Activated CD4-positive, CD25-positive, alpha-beta regulatory T cell (primary cell): ENCODE measurements around the gene ANKRD16.
A peak's percentile ranks its signal among the peaks of the same experiment; 100 is the strongest.
"Not testable (repeated sequence)": the region's sequence is repeated elsewhere in the genome, so short reads cannot be mapped to it uniquely, and the experiment has no call there.

ENCODE experiments used
- DNase-seq, 4 experiments: peaks; one replicate each; lab custom pipeline; 2025; lab: John Stamatoyannopoulos, UW

ANKRD16 gene

DNA sequence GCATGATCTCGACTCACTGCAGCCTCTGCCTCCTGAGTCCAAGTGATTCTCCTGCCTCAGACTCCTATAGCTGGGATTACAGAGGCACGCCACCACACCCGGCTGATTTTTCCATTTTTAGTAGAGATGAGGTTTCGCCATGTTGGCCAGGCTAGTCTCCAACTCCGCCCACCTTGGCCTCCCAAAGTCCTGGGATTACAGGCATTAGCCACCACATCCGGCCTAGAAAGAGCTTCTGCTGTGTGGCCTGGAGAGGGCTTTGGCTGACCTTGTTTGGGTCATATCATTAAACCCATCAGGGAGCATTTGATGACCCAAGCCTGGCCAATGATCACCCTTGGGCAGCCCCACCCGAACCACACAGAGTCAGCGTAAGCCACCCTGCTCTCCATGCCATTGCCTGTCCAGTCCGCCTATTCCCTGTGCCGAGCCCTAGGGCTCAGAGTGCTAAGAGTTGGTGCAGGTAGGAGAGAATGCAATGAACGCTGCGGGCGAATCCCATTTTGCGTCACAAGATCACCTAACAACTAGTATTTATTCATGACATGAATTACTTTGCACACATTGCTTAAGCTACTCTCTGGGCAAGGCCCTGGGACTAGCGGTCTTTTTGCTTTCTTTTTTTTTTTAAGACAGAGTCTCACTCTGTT lies 54.1 kb downstream of the ANKRD16 start:
- no peak for DNase-seq

DNA sequence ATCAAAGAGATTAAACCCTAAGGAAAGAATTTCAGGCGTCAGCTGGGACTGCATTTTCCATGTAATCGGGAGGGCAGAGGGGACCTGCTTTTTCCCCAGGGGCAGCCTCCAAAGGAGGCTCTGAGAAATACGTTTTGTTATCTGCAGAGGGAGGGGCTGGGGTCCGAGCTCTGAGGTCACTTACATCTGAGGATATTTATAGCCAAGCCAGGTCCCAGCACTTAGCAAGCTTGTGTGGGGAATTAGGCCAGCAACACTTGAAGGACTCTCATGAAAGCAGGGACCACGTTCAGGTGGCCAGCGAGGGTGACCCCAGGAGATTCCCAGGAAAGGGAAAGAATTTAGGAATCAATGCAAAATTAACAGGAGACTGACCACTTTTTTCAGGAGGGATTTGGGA lies 55.9 kb downstream of the ANKRD16 start:
- DNase-seq = no peak

DNA sequence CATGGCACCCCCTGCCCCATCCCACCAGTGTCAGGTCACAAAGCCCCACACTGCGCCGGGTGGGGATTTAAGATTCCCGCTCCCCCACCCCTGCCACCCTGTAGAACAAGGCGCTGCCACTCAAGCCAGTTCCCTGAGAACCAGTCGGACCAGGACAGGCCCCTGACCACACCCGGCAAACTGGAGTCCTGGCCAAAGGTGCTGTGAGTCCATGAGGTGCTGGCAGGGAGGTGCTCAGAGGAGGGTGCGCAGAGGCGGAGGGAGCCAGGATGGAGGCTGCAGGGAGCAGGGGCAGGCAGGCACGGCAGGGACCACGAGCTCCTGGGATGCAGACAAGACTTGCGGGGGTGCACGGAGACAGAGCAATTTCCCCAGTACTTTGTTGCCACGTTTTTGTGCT lies 56.7 kb downstream of the ANKRD16 start:
- no peak for DNase-seq

- no peak for DNase-seq
These were observed 58.3 kb downstream of the ANKRD16 start for GRCh38 chr10:5831446-5831782.

- DNase-seq = no peak
These were observed 58.9 kb downstream of the ANKRD16 start for GRCh38 chr10:5830629-5831445.

DNA sequence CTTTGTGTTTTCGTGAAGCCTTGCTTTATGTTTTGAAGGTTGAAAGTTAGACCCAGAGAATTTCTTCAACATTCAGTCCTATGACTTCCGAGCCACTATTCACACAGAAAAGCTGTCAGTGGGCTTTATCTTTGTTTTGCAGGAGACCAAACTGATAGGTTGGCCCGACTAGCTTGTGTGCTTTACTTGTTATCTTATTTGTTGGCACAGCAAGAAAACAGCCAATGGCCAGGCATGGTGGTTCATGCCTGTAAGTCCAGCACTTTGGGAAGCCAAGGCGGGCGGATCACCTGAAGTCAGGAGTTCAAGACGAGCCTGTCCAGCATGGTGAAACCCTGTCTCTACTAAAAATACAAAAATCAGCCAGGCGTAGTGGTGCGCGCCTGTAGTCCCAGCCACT lies 60.4 kb downstream of the ANKRD16 start:
- no peak for DNase-seq

DNA sequence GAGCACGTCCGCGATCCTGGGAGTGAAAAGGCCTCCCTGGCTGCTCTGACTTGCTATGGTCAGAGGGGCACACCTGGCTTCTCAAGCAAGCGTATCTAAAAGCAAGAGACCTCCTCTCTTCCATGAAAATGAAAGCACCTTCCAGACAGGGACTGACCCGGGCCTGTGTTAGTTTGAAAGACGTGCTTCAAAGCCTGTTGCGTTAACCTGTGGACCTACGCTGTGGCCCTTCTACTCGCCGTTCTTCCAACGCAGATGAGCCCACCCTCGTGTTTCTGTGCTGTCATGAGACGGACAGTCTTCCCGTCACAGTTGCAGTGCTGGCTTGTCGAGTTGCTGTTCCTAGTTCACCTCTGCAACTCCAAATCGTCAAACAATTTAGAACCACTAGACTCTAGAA lies 61.0 kb downstream of the ANKRD16 start:
- DNase-seq = no peak

DNA sequence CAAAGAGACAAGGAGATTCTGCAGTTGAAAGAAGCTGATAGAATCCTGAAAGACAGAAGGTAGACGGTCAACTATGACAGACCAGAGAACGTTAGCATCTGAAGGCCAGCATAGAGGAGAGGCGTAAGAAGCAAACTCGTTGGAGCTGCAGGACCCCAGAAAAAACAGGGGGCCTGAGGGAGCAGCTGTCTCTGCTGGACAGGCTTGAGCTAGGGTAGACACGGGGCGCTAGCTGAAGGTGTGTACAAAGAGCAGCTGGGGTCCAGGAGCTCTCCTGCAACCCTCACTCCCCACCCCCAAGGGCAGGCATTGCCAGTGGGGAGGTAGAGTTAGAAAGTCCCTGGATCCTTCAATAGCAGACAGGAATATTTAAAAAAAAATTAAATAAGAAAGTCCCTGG lies 61.9 kb downstream of the ANKRD16 start:
- DNase-seq = no peak

- not testable (repeated sequence) for DNase-seq
These were observed 63.2 kb downstream of the ANKRD16 start for GRCh38 chr10:5826511-5826910.

DNA sequence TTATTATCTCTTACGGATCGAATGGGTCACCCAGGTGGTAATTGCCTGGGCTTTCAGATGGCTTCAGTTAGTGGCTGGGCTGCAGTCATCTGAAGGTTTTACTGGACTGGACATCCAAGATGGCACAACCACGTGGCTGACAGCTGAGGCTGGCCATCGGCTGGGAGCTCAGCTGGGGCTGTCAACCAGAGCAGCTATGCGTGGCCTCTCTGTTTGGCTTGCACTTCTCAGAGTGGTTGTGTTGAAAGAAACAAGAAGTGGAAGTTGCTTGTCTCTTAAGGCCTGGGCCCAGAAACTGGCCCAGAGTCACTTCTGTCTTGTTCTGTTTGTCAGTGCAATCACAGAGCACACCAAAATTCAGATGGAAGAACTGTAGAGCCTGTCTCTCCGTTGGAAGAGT lies 70.8 kb downstream of the ANKRD16 start:
- DNase-seq = no peak

- no peak for DNase-seq
These were observed 71.7 kb downstream of the ANKRD16 start for GRCh38 chr10:5818048-5818331.

DNA sequence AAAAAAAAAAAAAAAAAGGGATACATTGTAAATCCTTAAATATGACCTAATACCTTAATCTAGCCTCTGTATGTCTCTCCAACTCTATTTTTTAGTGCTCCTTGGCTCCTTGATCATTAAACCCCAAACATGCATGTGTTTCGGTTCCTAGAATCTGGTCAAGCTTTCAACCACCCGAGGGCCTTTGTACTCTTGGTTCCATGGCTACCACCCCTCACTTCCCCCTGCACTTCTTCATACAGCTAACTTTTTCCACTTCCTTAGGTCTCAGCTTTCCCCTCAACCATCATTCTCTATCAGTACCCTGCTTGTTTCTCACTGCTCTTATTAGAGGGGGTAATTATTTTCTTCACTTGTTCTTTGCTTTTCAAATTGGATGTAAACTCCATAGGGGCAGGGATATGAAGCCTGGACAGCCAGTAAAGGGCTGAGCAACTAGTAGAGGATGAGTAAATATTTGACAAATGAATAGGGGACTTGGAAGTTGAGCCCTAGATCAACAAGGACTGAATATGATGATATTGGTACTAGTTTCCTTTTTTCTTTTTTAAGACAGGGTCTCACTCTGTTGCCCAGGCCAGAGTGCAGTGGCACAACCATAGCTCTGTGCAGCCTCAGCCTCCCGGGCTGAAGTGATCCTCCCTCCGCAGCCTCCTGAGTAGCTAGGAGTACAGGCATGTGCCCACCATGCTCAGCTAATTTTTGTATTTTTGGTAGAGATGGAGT lies 72.2 kb downstream of the ANKRD16 start:
- DNase-seq = no peak

DNA sequence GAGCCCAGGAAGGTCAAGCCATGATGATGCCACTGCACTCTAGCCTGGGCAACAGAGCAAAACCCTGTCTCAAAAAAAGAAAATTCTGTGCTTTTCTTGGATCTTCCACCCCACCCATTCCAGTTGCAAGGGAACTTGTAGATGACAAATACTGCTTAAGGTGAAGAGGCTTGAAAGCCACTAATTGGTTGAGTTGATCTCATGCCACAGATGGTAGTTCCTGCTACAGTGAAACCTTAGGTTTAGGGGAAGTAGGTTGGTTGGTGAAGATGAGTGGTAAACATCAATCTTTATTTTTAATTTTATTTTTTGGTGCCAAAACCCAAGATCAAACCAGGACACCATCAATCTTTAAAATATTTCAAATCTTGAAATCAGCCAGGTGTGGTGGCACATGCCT lies 73.5 kb downstream of the ANKRD16 start:
- DNase-seq = no peak

DNA sequence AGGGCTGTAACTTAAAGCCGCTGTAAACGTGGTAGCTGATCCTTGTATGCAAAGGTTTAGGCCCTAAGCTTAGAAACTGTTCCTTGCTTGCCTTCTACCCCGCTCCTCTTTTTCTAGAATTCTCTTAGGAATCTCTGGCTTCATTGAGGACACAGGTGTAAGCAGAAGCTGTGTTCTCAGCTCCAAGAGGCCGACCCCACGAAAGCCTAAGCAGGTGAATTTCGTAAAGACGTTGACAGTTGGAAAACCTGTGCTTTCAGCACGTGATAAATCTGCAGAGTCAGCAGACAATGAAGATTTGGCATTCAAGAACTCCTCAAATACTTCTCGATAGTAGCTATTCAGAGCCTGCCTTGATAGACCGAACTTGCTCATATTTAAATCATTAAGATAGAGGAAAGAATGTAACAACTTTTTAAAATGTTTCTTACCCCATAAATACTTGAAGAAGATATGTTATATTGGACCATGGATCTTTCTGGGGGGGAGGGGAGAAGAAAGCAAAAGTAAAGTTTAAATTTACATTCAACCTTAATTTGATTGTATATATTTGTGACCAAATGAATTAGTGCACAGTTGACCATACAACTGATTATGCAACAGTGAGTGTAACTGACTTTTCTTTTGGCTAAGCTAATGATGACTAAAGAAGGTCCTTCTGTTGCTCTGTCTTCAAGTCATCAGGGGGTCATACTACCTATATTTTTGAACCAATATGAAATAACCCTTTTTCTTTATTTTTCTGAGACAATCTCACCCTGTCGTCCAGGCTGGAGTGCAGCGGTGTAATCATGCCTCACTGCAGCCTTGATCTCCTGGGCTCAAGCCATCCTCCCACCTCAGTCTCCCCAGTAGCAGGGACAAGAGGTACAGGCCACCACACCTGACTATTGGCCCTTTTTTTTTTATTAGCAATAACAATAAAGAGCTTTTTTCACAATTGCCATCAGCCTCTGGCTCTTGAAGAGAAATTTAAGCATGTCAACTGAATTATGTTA lies 75.3 kb downstream of the ANKRD16 start:
- DNase-seq = no peak

DNA sequence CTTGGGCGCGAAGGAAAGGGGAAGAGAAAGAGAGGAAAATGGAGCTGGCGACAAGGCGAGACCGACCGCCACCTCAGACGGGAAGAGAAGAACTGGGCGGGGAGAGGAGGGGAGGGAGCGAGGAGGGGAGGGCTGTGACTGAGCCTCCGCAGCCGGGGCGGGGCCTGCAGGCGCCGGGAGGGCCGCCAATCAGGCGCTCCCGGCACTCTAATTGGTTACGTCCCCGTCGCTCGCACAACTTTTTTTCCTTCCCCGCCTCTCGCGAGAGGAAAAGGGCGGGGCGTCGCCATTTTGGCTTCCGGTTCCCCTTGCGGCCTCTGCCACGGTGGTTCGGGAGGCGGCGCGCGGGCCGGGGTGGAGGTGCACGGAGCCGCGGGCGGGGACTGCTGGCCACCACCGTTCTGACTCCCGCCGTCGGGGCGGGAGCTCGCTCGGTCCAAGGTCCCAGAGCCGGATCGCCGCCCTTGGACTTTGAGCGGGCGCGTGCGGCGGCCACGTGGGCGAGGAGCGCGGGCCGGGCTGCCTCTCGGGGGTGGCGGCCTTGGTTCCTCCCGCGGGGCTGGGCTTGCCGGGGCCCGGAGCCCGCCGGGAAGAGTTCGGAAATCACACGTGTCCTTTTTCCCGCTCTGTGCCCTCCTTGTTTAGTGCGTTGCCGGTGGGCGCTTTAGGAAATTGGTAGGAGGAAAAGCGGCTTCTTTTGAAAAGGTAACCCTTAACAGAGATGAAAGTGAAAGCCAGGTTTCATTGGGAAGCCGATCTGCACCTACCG lies 76.2 kb downstream of the ANKRD16 start, which contains the start of gene GDI2:
Gene GDI2, minus strand, starts transcription at position 94 of the 769 bp plus-strand sequence. CDS start 176 bp downstream, outside the sequence.
- DNase-seq = peak; percentile 91 to 94 (median 93)

- DNase-seq = no peak
These were observed 76.7 kb downstream of the ANKRD16 start for GRCh38 chr10:5813091-5813340.

DNA sequence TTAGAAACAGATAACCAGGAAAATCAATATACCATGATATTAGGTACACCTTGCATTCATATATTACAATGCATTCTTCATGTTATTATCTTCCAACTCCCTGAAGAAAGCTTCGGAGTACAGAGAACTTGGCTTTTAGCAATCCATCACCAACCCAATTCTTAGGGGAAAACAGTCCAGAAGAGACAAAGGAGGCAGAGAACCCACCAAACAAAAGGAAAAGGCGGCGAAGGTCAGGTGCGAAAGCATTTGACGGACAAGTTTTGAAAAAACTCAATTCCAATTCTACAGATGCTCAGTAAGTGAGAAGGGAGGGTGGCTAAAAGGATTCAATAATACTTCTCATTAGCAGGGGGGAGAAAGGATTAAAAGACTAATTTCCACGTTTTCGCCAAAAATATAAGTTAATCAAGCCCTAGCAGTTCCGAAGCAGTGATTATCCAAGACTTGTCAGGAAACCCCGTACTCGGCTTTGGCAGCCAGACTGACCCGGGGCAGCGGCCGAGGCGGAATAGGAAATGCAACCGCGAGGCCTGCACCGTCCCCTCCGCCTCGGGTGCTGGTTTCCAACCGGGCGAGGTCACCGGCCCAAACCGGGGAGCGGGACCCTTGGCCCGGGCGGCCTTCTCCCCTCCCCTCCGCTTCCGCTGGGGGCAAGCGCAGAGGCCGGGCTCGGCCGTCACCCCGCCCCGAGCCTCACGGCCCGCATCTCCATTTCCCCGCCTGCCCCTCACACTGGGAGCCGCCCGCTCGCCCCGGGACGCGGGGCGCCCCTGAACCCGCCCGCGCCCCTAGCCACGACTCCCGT lies 77.2 kb downstream of the ANKRD16 start:
- peak in 3 of 4 experiments; percentile 16 to 24 (median 24) for DNase-seq
